ENCODE results near the gene OR8K5.
"Not testable (repeated sequence)": the region's sequence is repeated elsewhere in the genome, so short reads cannot be mapped to it uniquely, and the experiment has no call there.

The OR8K5 gene, protein sequence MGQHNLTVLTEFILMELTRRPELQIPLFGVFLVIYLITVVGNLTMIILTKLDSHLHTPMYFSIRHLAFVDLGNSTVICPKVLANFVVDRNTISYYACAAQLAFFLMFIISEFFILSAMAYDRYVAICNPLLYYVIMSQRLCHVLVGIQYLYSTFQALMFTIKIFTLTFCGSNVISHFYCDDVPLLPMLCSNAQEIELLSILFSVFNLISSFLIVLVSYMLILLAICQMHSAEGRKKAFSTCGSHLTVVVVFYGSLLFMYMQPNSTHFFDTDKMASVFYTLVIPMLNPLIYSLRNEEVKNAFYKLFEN

DNA sequence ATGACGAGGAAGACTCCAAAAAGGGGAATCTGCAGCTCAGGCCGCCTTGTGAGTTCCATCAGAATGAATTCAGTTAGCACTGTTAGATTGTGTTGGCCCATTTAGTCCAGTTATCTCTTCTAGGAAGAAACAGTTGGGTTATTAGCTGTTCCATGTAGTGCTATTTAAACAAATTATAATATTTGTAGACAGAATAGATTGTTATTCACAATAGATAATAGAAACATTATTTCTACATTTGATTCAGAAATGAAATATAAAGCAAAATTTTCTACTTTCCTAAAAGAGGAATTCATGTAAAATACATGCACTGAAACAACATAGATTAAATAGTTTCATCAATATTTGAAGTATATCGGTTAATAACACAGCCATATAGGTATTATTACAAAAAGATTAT lies at the start of gene OR8K5:
Gene OR8K5 (minus strand): TSS at position 101 of the 400 bp plus-strand sequence. CDS start 0 bp downstream, at position 101.
- DNase-seq (ENCODE audit: low read depth), result no peak

DNA sequence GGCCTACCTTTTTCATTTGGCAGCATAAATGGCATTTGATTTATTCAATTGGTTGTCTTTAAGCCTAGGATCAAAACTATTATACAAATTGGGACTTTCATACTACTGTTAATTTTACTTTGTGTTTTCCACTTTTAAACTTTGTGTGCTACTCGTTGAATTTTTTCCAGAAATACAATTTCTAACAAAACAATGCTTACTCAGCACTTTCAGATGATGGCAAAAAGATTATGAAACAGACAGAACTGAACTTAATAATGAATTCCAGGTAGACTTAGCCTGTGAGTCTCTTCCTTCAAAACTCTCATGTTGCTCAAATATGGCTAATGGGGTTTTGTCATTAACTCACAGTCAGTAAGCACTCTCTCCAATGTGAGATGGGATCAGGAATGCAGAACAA lies 47.7 kb upstream of the OR8K5 start:
- DNase-seq (ENCODE audit: low read depth), result no peak

DNA sequence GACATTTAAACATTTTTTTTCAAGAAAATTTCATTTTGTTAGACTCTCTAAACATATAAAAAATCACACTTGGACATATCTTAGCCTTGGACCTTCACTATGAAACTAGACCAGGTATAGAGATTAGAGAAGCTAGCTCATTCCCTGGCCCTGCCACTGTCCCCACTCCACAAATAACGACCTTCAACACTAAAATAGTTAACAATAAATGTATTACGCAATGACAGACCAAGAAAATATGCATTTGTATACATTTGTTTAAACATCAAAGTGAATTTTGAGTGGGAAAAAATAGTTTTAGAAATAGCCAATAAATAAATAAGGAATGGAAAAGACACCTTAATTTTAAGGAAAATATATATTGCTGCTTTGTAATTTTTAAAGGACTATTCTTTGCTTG lies 37.2 kb upstream of the OR8K5 start:
- DNase-seq (ENCODE audit: low read depth), result no peak

DNA sequence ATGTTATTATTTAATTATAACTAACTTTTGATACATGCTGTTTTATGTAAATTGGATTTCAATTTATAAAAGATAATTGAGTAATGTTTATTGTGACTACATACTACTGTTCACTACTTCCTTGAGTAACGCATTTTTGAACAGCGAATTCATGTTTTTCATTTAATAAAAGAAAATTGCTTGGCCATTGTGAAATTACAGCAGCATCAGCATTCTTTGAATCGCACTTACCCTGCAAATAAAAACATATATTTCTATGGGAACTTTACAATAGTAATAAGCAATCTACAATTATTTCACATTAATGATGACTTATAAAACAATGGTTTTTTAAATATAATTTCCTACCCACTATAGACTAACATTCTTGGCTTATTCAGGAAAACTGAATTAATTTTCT lies 36.6 kb upstream of the OR8K5 start:
- DNase-seq (ENCODE audit: low read depth), result no peak

DNA sequence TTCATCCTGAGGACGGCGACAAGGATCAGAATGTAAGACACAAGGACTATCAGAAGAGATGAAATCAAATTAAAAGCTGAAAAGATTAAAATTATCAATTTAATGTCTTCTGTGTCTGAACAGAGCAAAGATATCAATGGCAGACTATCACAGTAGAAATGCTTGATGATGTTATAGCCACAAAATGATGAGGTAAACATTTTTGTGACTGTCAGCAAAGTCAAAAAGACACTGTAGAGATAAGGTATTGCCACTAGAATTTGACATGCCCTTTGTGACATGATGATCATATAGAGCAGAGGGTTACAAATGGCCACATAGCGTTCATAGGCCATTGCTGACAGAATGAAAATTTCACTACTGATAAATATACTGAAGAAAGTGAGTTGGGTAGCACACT lies 28.5 kb upstream of the OR8K5 start:
- no peak for DNase-seq (ENCODE audit: low read depth)

DNA sequence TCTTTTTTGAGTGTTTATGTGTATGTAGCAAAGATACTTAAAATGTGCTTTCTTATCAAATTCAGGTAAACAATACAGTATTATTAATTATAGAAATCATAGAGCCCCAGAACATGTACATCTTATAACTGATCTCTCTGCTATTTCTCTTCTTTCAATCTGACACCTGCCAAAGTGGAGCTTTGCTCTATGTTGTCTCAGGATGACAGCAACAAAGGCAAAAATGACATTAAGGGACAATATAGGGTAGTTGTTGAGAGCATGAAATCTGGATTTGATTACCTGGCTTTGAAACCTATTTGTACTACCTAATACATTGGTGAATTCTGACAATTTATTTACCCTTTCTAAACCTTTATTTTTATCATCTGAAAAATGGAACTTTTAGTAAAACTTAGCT lies 23.3 kb upstream of the OR8K5 start:
- DNase-seq (ENCODE audit: low read depth), result no peak

DNA sequence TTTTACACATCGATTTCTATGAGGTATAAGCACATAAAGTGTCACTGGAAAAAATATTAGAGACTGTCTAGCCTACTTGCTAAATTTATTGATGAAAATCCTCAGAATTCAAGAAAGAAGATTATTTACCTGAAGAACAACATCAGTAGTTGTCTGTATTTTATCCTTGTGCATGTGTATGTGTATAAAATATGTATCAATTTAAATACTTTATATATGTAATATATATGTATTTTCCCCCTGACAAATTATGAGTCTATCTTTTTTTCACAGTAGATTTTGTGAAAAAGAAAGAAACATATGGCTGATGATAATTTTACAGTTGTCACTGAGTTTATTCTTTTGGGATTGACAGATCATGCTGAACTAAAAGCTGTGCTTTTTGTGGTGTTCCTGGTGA lies 16.2 kb upstream of the OR8K5 start, which contains the start of gene OR5J2:
Gene OR5J2 (plus strand): TSS at position 301 of the 400 bp plus-strand sequence. CDS start 0 bp downstream, at position 301.
- DNase-seq (ENCODE audit: low read depth), result no peak

DNA sequence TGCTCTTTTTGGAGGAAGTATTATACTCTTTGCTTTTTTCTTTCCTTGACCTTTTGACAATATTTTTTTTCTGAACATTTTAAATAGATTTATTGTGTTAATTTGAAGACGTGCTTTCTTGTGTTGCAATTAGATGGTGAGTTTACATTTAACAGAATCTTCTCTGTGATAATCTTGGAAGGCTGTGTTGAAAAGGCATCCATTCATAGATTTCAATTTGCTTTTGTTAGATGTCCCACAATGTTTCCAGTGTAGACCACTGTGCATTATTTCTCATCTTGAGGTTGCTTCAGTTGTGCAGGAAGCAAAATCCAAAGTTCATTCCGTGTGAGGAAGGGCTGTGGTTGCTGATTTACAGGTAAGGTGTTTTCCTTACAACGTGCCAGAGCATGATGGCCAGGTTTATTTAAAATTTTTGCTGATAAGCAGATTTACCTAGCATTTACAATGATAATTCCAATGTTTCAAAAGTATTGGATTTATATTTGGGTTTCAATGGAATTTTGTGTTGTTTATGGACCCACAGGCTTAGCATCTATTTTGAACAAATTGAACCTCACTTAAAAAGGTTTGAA lies 12.2 kb upstream of the OR8K5 start:
- DNase-seq (ENCODE audit: low read depth), result no peak

DNA sequence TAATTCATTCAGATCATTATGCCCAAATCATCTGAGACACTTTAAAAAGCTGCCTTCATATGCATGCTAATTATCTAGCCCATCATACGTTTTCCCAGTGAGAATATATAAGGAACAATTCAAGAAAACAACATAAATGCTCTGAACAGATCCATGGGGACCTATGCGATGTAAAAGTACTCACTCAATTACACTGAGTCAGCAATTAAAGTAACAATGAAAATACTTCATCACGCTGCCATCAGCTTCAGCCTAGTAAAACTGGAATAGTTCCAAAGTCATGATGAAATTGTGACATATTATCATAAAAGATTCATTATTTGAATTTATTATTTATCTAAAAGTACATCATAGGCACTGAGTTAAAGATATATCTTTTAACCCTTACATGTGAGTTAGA lies 3.7 kb upstream of the OR8K5 start:
- DNase-seq (ENCODE audit: low read depth), result no peak

DNA sequence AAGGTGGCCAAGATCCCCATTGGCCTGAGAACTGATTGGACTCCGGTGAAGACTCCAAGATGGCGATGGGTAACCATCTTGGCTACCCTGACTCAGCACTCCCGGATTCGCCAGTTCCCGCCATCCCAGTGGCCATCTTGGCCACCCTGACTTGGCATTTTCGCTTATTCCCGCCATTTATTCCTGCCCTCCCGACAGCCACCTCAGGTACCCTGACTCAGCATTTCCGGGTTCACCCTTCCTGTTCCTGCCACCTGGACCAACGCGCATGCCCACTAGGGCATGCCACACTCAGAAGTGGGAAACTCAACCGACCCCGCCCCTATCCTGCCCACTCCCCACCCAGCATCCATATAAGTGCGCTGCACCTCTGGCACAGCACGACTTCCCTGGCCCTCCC lies 7.8 kb downstream of the OR8K5 start:
- DNase-seq (ENCODE audit: low read depth), result no peak

DNA sequence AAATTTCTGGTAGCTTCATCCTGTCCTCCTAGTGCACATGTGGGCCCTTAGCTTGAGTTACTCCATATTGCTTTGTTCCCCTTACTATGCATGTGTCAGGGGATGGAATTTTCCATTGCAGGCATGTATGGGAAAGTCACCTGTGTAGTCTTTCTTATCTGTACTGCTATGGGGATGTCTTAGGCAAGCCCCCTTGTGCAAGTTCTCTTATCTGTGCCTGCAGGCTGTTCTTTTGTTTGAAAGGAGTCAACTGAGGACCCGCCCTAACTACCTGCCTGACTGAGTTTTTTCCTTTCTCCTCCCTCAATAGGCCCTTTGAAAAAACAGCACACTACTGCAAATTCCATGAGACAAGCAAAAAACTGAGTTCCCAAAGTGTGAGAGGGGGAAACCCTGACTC lies 8.7 kb downstream of the OR8K5 start:
- no peak for DNase-seq (ENCODE audit: low read depth)

DNA sequence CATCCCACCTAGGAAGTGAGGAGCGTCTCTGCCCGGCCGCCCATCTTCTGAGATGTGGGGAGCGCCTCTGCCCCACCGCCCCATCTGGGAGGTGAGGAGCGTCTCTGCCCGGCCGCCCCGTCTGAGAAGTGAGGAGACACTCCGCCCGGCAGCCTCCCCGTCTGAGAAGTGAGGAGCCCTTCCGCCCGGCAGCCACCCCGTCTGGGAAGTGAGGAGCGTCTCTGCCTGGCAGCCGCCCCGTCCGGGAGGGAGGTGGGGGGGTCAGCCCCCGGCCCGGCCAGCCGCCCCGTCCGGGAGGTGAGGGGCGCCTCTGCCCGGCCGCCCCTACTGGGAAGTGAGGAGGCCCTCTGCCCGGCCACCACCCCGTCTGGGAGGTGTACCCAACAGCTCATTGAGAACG lies 16.4 kb downstream of the OR8K5 start:
- not testable (repeated sequence) for DNase-seq (ENCODE audit: low read depth)

DNA sequence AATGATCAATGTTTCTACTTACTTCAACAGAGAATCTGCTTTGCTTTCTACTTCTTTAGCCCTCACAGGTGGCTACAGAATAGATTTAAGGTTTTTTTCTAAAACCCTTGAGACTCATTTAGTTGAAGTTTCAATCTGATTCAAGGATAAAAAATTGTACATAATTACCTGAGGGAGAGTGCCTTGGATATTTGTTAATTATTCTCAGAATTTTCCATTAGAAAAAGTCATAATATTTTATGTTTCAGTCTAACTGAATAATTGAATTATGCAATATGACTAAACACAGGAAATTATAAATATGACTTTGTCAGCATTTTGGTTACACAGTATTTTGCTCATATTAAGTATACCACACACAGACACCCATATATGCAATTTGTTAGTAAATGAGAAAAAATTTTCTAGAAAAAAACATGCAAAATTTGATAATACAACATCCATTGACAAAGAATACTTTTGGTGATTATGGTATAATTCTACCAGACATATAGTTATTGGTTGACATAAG lies 19.9 kb downstream of the OR8K5 start, which contains the start of gene OR8J3:
Gene OR8J3 (minus strand): TSS at position 51 of the 511 bp plus-strand sequence. CDS start 2,483 bp downstream, outside the sequence.
- DNase-seq (ENCODE audit: low read depth), result no peak

DNA sequence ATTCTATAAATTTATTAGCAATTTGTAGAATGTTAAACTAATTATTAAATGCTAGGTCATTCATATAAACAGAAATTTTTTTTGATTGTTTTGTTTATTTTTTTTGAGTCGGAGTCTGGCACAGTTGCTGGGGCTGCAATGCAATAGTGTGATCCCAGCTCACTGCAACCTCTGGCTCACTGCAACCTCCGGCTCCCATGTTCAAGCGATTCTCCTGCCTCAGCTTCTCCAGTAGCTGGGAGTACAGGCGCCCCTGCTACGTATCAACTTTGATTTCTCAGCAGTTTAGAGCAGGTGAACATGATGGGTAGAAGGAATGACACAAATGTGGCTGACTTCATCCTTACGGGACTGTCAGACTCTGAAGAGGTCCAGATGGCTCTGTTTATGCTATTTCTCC lies 38.0 kb downstream of the OR8K5 start, which contains the start of gene OR8H3:
Gene OR8H3 (plus strand): TSS at position 301 of the 400 bp plus-strand sequence. CDS start 0 bp downstream, at position 301.
- no peak for DNase-seq (ENCODE audit: low read depth)
